C4-2B (cell line): ENCODE measurements around the gene LRIG1.

Source experiments
- ZFX ChIP-seq: fragments of 450-650 bp; IDR thresholded peaks from 2 replicates; pipeline ENCODE4 v1.6.1; 2017
- TF ChIP-seq, protein P1 (sequence below): fragments of 450-650 bp; conservative IDR thresholded peaks from 2 replicates; pipeline ENCODE4 v1.5.1; 2017; ENCODE audit warnings: mild to moderate bottlenecking

DNA sequence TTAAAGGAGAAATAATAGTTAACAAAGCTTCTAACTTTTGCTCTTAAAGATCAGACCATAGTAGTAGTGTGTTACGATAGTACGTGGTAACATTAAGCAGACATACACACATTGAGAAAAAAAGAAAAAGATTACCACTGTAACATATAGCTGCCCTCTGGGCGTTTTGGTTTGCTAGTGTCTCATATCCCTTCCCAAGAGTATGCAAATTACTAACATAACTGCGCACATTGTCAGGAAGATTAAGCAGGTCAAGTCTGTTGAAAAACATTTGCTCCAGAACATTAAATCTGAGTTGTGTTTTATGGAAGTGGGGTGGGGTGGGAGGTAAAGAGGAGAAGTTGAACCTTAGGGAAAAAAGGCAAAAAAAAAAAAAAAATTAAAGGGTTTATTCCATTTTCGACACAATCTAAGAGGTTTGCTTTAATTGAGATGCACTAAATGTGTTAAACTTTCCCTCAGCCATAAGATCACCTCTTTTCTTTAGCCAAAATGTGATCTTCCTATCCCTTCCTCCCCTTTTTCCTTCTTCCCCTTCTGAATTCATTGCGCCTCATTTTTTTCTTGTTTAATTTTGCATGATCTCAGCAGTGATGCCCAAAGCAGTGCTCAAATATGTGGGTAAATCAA is 1.5 kb upstream of the LRIG1 start:
- TF ChIP-seq, protein P1, sequence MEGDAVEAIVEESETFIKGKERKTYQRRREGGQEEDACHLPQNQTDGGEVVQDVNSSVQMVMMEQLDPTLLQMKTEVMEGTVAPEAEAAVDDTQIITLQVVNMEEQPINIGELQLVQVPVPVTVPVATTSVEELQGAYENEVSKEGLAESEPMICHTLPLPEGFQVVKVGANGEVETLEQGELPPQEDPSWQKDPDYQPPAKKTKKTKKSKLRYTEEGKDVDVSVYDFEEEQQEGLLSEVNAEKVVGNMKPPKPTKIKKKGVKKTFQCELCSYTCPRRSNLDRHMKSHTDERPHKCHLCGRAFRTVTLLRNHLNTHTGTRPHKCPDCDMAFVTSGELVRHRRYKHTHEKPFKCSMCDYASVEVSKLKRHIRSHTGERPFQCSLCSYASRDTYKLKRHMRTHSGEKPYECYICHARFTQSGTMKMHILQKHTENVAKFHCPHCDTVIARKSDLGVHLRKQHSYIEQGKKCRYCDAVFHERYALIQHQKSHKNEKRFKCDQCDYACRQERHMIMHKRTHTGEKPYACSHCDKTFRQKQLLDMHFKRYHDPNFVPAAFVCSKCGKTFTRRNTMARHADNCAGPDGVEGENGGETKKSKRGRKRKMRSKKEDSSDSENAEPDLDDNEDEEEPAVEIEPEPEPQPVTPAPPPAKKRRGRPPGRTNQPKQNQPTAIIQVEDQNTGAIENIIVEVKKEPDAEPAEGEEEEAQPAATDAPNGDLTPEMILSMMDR: no peak
- no peak for TF ChIP-seq ZFX
